Regular cardiac myocyte (primary cell): Measurements from ENCODE around the gene XKR7. TPM values are rescaled to one million over a fixed set of nuclear protein-coding genes. Genes with fewer than 3 reads are reported as not detected.

Experiments
- total RNA-seq: library from RNA; depleted of rRNA; stranded (reverse); fragments of >200 nt; gene quantifications from 2 replicates; pipeline ENCODE4 v1.2.3, GENCODE V29; 2014

XKR7 gene
- total RNA-seq: under 0.01 TPM in 1 of 2 replicates, not detected in the other

DNA sequence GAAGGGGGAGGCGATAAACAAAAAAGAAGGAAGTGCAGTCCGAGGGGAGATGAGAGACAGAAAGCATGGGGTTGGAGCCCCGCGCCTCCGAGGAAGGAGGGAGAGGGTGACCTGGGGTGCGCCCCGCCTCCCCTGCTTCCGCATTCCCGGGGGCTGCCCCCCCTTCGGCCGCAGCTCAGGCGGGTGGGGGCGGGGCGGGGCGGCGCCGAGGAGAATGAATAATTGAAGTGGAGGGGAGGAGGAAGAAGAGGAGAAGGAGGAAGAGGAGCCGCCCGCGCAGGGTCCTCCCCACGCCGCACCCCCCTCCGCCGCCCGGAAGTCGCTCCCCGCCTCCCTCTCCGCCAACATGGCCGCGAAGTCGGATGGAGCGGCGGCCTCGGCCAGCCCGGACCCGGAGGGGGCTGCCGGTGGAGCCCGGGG lies at the start of gene XKR7:
TSS of gene XKR7 (plus strand) at position 322 of the 420 bp plus-strand sequence. CDS start at position 347, 25 bp downstream.

GRCh38 chr20:31951530-31952453 lies 16.2 kb upstream of the XKR7 start, which contains the start of gene PDRG1:
Gene PDRG1 (minus strand): TSS chr20:31952046. CDS start chr20:31951961, 85 bp downstream.

GRCh38 chr20:32010101-32010500 lies 42.1 kb downstream of the XKR7 start, which contains the start of gene CCM2L:
Gene CCM2L (plus strand): TSS chr20:32010438. CDS start chr20:32010455, 17 bp downstream.

GRCh38 chr20:32052090-32052777 lies 84.3 kb downstream of the XKR7 start, which contains the start of gene HCK:
Gene HCK (plus strand): TSS chr20:32052242.

Other genes with a start within 250 kb of the XKR7 start
- 83.4 and 88.5 TPM in 2 replicates for gene BCL2L1, start 245.3 kb upstream of the XKR7 start, total RNA-seq
- 17.5 and 86.1 TPM in 2 replicates for gene TPX2, start 228.9 kb upstream of the XKR7 start, total RNA-seq
- under 0.01 and 0.19 TPM in 2 replicates for gene MYLK2, start 148.8 kb upstream of the XKR7 start, total RNA-seq
- gene FOXS1, start 122.5 kb upstream of the XKR7 start, total RNA-seq: 6.5 and 9.3 TPM in 2 replicates
- gene DUSP15, start 97.6 kb upstream of the XKR7 start, total RNA-seq: 0.56 TPM in 1 of 2 replicates, not detected in the other
- gene TTLL9, start 97.5 kb upstream of the XKR7 start, total RNA-seq: 0.28 TPM in 1 of 2 replicates, not detected in the other
- 3.7 and 8.4 TPM in 2 replicates for gene PDRG1, start 16.1 kb upstream of the XKR7 start, total RNA-seq
- under 0.01 TPM in 1 of 2 replicates, not detected in the other for gene CCM2L, start 42.3 kb downstream of the XKR7 start, total RNA-seq
- gene HCK, start 84.1 kb downstream of the XKR7 start, total RNA-seq: not detected in 2 replicates
- gene TM9SF4, start 141.6 kb downstream of the XKR7 start, total RNA-seq: 30.1 and 33.3 TPM in 2 replicates
- gene PLAGL2, start 239.6 kb downstream of the XKR7 start, total RNA-seq: 0.85 and 1.5 TPM in 2 replicates
- 43.1 and 53.3 TPM in 2 replicates for gene POFUT1, start 239.7 kb downstream of the XKR7 start, total RNA-seq